HepG2 (cell line): ENCODE data around the gene RNLS. TPM values are rescaled to one million over a fixed set of nuclear protein-coding genes. Genes with fewer than 3 reads are reported as not detected.

ENCODE experiments used
- ATAC-seq: fragments of 200-7000 bp; cut with Tn5 transposase; 3 replicates; pipeline ENCODE4 v1.9.1; 2020; ENCODE audit warnings: mild to moderate bottlenecking, moderate library complexity
- BruUV-seq: library from RNA; stranded (reverse); fragments of 400-500 nt; replicated peaks from 2 replicates; lab custom pipeline; 2021; lab: Mats Ljungman, UMichigan
- CTCF ChIA-PET: fragments of 300-600 bp; formaldehyde crosslinking; extraction: SDS; loops from one replicate; lab custom pipeline; 2021; ENCODE audit warnings: low total read pairs, inconsistent platforms, low intra/inter-chr PET ratio; lab: Yijun Ruan, JAX
- POLR2A ChIA-PET: fragments of 350-600 bp; sonication (Branson Sonifier 250); formaldehyde crosslinking; loops from one replicate; lab custom pipeline; 2020; ENCODE audit warnings: antibody characterized with exemption, inconsistent platforms; lab: Yijun Ruan, JAX
- DNase-seq: peaks from one replicate; pipeline ENCODE4 v3.0.0-alpha.2; 2015; ENCODE audit warnings: low spot score
- FAIRE-seq: peaks from 3 replicates; lab custom pipeline; 2011; peaks lifted over from hg19 to GRCh38; lab: Jason Lieb, UNC
- H2AFZ ChIP-seq: one replicate; pipeline ENCODE4 v1.6.1; 2011; ENCODE audit warnings: low read length, inconsistent platforms
- H3K27ac ChIP-seq: fragments of 300-600 bp; 3 replicates; pipeline ENCODE4 v1.8.0; 2011; ENCODE audit warnings: mixed run types, mild to moderate bottlenecking, mixed read lengths, low read length, inconsistent platforms; ENCODE audit not compliant: insufficient read depth; ENCODE audit errors: extremely low read length
- H3K27me3 ChIP-seq, 2 experiments: fragments of 200-600 bp in 1 of 2; 2 replicates in 1 of 2; 3 replicates in 1 of 2; pipeline versions ENCODE4 v1.6.0 to v1.8.0; 2011; ENCODE audit warnings: low read length in 2 of 2, mild to moderate bottlenecking in 2 of 2, moderate library complexity in 2 of 2, inconsistent platforms in 1 of 2; ENCODE audit not compliant: insufficient read depth in 2 of 2, control insufficient read depth in 1 of 2
- H3K36me3 ChIP-seq, 2 experiments: fragments of 200-600 bp in 1 of 2; replicated peaks in 1 of 2; 2 replicates in 1 of 2; 3 replicates in 1 of 2; pipeline versions ENCODE4 v1.5.1 to v1.8.0; 2011; ENCODE audit warnings: low read length in 2 of 2, inconsistent platforms in 1 of 2; ENCODE audit not compliant: insufficient read depth in 2 of 2, control insufficient read depth in 1 of 2
- H3K4me1 ChIP-seq: 2 replicates; pipeline ENCODE4 v1.5.1; 2012; ENCODE audit warnings: low read length, inconsistent platforms; ENCODE audit not compliant: insufficient read depth
- H3K4me2 ChIP-seq: 2 replicates; pipeline ENCODE4 v1.6.0; 2011; ENCODE audit warnings: low read depth, low read length, inconsistent platforms
- H3K4me3 ChIP-seq, 3 experiments: fragments of 200-600 bp in 1 of 3; sonication (generic), shearing (Covaris generic) in 1 of 3; replicated peaks in 1 of 3; 2 replicates each; pipeline ENCODE4 v1.5.1; 2011 to 2016; ENCODE audit warnings: low read length in 3 of 3, inconsistent platforms in 2 of 3, low read depth in 2 of 3, mild to moderate bottlenecking in 2 of 3, control low read depth in 1 of 3, mixed read lengths in 1 of 3; ENCODE audit not compliant: insufficient read depth in 1 of 3
- H3K79me2 ChIP-seq: one replicate; pipeline ENCODE4 v1.6.1; 2011; ENCODE audit warnings: low read length, inconsistent platforms; ENCODE audit not compliant: insufficient read depth
- H3K9ac ChIP-seq: 2 replicates; pipeline ENCODE4 v1.6.0; 2011; ENCODE audit warnings: mild to moderate bottlenecking, low read depth, low read length, inconsistent platforms; ENCODE audit not compliant: insufficient read depth
- H3K9me3 ChIP-seq: 2 replicates; pipeline ENCODE4 v1.5.1; 2012; ENCODE audit warnings: mild to moderate bottlenecking, low read length
- H4K20me1 ChIP-seq: 2 replicates; pipeline ENCODE4 v1.6.0; 2011; ENCODE audit warnings: inconsistent platforms, mild to moderate bottlenecking, low read length, moderate library complexity; ENCODE audit not compliant: insufficient read depth
- KDM6A ChIP-seq: IDR thresholded peaks from 2 replicates; pipeline ENCODE4 v1.6.1; 2016; ENCODE audit warnings: low read depth
- POGZ ChIP-seq: sonication (generic); formaldehyde crosslinking; IDR thresholded peaks from 2 replicates; pipeline ENCODE4 v1.4.0; 2020; ENCODE audit warnings: mild to moderate bottlenecking, missing genetic modification reagents
- TCF7L2 ChIP-seq: IDR thresholded peaks from 2 replicates; pipeline ENCODE4 v1.6.1; 2011; ENCODE audit warnings: mild to moderate bottlenecking, low read depth, low read length, moderate library complexity
- ZBTB7B ChIP-seq: sonication (generic); formaldehyde crosslinking; IDR thresholded peaks from 2 replicates; pipeline ENCODE4 v1.4.0; 2020; ENCODE audit warnings: missing genetic modification reagents
- ZNF772 ChIP-seq: sonication (generic); formaldehyde crosslinking; IDR thresholded peaks from 2 replicates; pipeline ENCODE4 v1.5.0; 2020; ENCODE audit warnings: mild to moderate bottlenecking, missing genetic modification reagents
- ZNF776 ChIP-seq: sonication (generic); formaldehyde crosslinking; IDR thresholded peaks from 2 replicates; pipeline ENCODE4 v1.4.0; 2020; ENCODE audit warnings: mild to moderate bottlenecking, missing genetic modification reagents
- ZNF878 ChIP-seq: sonication (generic); formaldehyde crosslinking; IDR thresholded peaks from 2 replicates; pipeline ENCODE4 v1.8.1; 2023; ENCODE audit warnings: mild to moderate bottlenecking, missing genetic modification reagents, moderate library complexity
- WGBS: methylation state at CpG from one replicate; pipeline ENCODE4 v1.1.6; 2017; ENCODE audit warnings: low lambda C conversion rate; 5-methylcytosine and 5-hydroxymethylcytosine counted together
- in situ Hi-C: cut with HindIII; loops from 2 replicates; pipeline ENCODE4 v1.10.0; 2017; ENCODE audit warnings: low pct_unique_long_range_greater_than_20kb; ENCODE audit not compliant: extremely low pct_ligation_motif_present
- intact Hi-C: fragments of 100-400 bp; cut with micrococcal nuclease; formaldehyde crosslinking; loops from one replicate; pipeline ENCODE4 v1.10.0; 2022; ENCODE audit not compliant: unreplicated experiment
- polyA plus RNA-seq, 8 experiments: library from polyadenylated mRNA; depleted of rRNA in 3 of 8; stranded (reverse) in 7 of 8; unstranded in 1 of 8; fragments of >200 nt; fragmentation: Illumina TruSeq in 4 of 8; extraction: Trizol in 4 of 8; gene quantifications; 2 replicates each; pipeline versions ENCODE4 v1.2.1 to v1.2.3, GENCODE V29; 2011 to 2016; ENCODE audit warnings: low read depth in 4 of 8, missing spikeins in 1 of 8, mixed read lengths in 1 of 8; ENCODE audit not compliant: insufficient read depth in 1 of 8
- total RNA-seq, 5 experiments: library from RNA; depleted of rRNA; stranded (reverse); fragments of >200 nt; fragmentation: Illumina TruSeq; extraction: Trizol; gene quantifications; 2 replicates each; pipeline ENCODE4 v1.2.3, GENCODE V29; 2016; ENCODE audit warnings: low read depth in 1 of 5
- TF ChIP-seq, protein P1 (sequence below): sonication (generic); formaldehyde crosslinking; IDR thresholded peaks from 2 replicates; pipeline ENCODE4 v1.4.0; 2020; ENCODE audit warnings: mild to moderate bottlenecking, low read depth, missing genetic modification reagents
- TF ChIP-seq, protein P2 (sequence below): sonication (generic); formaldehyde crosslinking; IDR thresholded peaks from 2 replicates; pipeline ENCODE4 v1.4.0; 2020; ENCODE audit warnings: missing genetic modification reagents; ENCODE audit errors: not compliant biosample characterization

Gene RNLS
- total and polyA plus RNA-seq, 2 of the 13 experiments (the other 11 are each of a cell fraction or from before 2014, with no cell fraction given), result not detected

DNA sequence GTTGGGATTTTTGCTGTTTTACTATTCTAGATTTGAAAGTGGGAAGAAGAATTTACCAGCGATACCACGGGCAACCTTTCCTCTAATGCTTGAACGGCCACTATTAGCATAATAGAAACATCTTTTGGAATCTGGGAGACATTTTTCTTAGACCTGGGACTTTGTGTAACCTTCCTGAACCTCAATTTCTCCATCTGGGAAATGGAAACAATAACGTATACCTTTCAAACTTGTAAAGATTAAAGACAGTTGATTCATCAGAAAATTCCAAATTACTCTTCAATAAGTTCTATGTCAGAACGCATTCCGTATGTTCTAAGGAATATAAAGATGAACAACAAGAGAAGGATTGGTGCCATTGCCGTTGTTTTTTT is 453 bp upstream of the RNLS start:
- no peaks in the 10 kb centered on the region for H3K27me3 ChIP-seq
- no peaks in the 10 kb centered on the region for H3K79me2 ChIP-seq
- no peaks in the 10 kb centered on the region for H4K20me1 ChIP-seq
- no peaks in the 10 kb centered on the region for H3K9me3 ChIP-seq
- H3K4me1 ChIP-seq, result no peaks in the 10 kb centered on the region
- H3K9ac ChIP-seq, result no peak overlapping the region
- no TSS peak for BruUV-seq
- WGBS, result 40% methylated on average over 7 of the region's 7 CpGs
- H2AFZ ChIP-seq, result no peak overlapping the region
- intact Hi-C loops (no loop called here), in situ Hi-C loops (no loop called here)
- ATAC-seq (no peak), DNase-seq (no peak), FAIRE-seq (no peak)
- ChIA-PET CTCF (no interaction called here), POLR2A (no interaction called here)
- no peaks in the 10 kb centered on the region for H3K36me3 ChIP-seq
- H3K4me3 ChIP-seq, result no peak overlapping the region
- TF ChIP-seq ZNF776 (CRISPR knock-in tag) (no peak), TCF7L2 (no peak), ZNF772 (CRISPR knock-in tag) (no peak), POGZ (CRISPR knock-in tag) (no peak), KDM6A (no peak), ZNF878 (CRISPR knock-in tag) (no peak), ZBTB7B (CRISPR knock-in tag) (no peak)
- TF ChIP-seq, protein P1, sequence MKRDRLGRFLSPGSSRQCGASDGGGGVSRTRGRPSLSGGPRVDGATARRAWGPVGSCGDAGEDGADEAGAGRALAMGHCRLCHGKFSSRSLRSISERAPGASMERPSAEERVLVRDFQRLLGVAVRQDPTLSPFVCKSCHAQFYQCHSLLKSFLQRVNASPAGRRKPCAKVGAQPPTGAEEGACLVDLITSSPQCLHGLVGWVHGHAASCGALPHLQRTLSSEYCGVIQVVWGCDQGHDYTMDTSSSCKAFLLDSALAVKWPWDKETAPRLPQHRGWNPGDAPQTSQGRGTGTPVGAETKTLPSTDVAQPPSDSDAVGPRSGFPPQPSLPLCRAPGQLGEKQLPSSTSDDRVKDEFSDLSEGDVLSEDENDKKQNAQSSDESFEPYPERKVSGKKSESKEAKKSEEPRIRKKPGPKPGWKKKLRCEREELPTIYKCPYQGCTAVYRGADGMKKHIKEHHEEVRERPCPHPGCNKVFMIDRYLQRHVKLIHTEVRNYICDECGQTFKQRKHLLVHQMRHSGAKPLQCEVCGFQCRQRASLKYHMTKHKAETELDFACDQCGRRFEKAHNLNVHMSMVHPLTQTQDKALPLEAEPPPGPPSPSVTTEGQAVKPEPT (CRISPR knock-in tag), result no peak
- TF ChIP-seq, protein P2, sequence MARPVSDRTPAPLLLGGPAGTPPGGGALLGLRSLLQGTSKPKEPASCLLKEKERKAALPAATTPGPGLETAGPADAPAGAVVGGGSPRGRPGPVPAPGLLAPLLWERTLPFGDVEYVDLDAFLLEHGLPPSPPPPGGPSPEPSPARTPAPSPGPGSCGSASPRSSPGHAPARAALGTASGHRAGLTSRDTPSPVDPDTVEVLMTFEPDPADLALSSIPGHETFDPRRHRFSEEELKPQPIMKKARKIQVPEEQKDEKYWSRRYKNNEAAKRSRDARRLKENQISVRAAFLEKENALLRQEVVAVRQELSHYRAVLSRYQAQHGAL (CRISPR knock-in tag), result no peak
- peak overlapping the region; percentile 55 for H3K4me2 ChIP-seq
- no peak overlapping the region for H3K27ac ChIP-seq
